Activated CD4-positive, alpha-beta T cell treated with anti-CD3 and anti-CD28 coated beads, Interleukin-10, Interleukin-2, amounts not matched to agents 100 ng/mL and 50 ng/mL, durations not matched to agents 16 hours and 8 hours (primary cell): ENCODE results near the gene EPHB2.

Experiments used
- DNase-seq: peaks from one replicate; pipeline ENCODE4 v3.0.0-alpha.2; 2020

EPHB2 gene

GRCh38 chr1:22782406-22782805 is 71.8 kb downstream of the EPHB2 start:
- DNase-seq, result no peak

- no peak for DNase-seq
These were observed 73.7 kb downstream of the EPHB2 start for GRCh38 chr1:22784317-22784716.

- no peak for DNase-seq
These were observed 74.1 kb downstream of the EPHB2 start for GRCh38 chr1:22784737-22785136.

- DNase-seq, result no peak
These were observed 75.5 kb downstream of the EPHB2 start for GRCh38 chr1:22786101-22786500.

- no peak for DNase-seq
These were observed 76.3 kb downstream of the EPHB2 start for GRCh38 chr1:22786719-22787489.

GRCh38 chr1:22787636-22788035 is 77.0 kb downstream of the EPHB2 start:
- no peak for DNase-seq

GRCh38 chr1:22788254-22788661 is 77.6 kb downstream of the EPHB2 start:
- no peak for DNase-seq

- no peak for DNase-seq
These were observed 78.8 kb downstream of the EPHB2 start for GRCh38 chr1:22789356-22789994.

GRCh38 chr1:22790232-22791008 is 79.8 kb downstream of the EPHB2 start:
- DNase-seq, result no peak

GRCh38 chr1:22791831-22792347 is 81.2 kb downstream of the EPHB2 start:
- DNase-seq, result no peak

GRCh38 chr1:22792396-22793160 is 81.9 kb downstream of the EPHB2 start:
- DNase-seq, result no peak

GRCh38 chr1:22793647-22794046 is 83.0 kb downstream of the EPHB2 start:
- no peak for DNase-seq

- no peak for DNase-seq
These were observed 84.2 kb downstream of the EPHB2 start for GRCh38 chr1:22794647-22795365.

GRCh38 chr1:22795366-22795714 is 84.7 kb downstream of the EPHB2 start:
- no peak for DNase-seq

GRCh38 chr1:22796642-22797041 is 86.0 kb downstream of the EPHB2 start:
- no peak for DNase-seq

- DNase-seq, result no peak
These were observed 87.4 kb downstream of the EPHB2 start for GRCh38 chr1:22798083-22798482.

GRCh38 chr1:22799971-22800370 is 89.3 kb downstream of the EPHB2 start:
- DNase-seq, result no peak

- DNase-seq, result no peak
These were observed 90.0 kb downstream of the EPHB2 start for GRCh38 chr1:22800629-22801028.

GRCh38 chr1:22801347-22801746 is 90.7 kb downstream of the EPHB2 start:
- DNase-seq, result no peak

- no peak for DNase-seq
These were observed 91.1 kb downstream of the EPHB2 start for GRCh38 chr1:22801761-22802160.

GRCh38 chr1:22803833-22804232 is 93.2 kb downstream of the EPHB2 start:
- DNase-seq, result no peak

- DNase-seq, result no peak
These were observed 93.8 kb downstream of the EPHB2 start for GRCh38 chr1:22804406-22804805.
